Measurements from ENCODE around the gene CYP2D6.
A peak's percentile ranks its signal among the peaks of the same experiment; 100 is the strongest.
"Not testable (repeated sequence)": the region's sequence is repeated elsewhere in the genome, so short reads cannot be mapped to it uniquely, and the experiment has no call there.

Gene CYP2D6

GRCh38 chr22:42132457-42132856 lies 1.8 kb upstream of the CYP2D6 start:
- no peak for DNase-seq

- DNase-seq: no peak
These were observed 952 bp upstream of the CYP2D6 start for GRCh38 chr22:42131562-42131961.

GRCh38 chr22:42130182-42130581 lies 428 bp downstream of the CYP2D6 start:
- not testable (repeated sequence) for DNase-seq

- peak; percentile 37 to 44 for DNase-seq
These were observed 1.6 kb downstream of the CYP2D6 start for GRCh38 chr22:42128776-42129694.

- not testable (repeated sequence) for DNase-seq
These were observed 2.6 kb downstream of the CYP2D6 start for GRCh38 chr22:42128007-42128406.

GRCh38 chr22:42127606-42128005 lies 3.0 kb downstream of the CYP2D6 start:
- no peak for DNase-seq

- DNase-seq: not testable (repeated sequence)
These were observed 7.1 kb downstream of the CYP2D6 start for GRCh38 chr22:42123529-42123928.

GRCh38 chr22:42120231-42121021 lies 10.2 kb downstream of the CYP2D6 start:
- DNase-seq: not testable (repeated sequence)

GRCh38 chr22:42116848-42117424 lies 13.7 kb downstream of the CYP2D6 start:
- no peak for DNase-seq

- not testable (repeated sequence) for DNase-seq
These were observed 15.2 kb downstream of the CYP2D6 start for GRCh38 chr22:42115420-42115830.

- DNase-seq: no peak
These were observed 15.9 kb downstream of the CYP2D6 start for GRCh38 chr22:42114721-42115120.

- DNase-seq: not testable (repeated sequence)
These were observed 17.8 kb downstream of the CYP2D6 start for GRCh38 chr22:42112793-42113192.

- DNase-seq: no peak
These were observed 18.8 kb downstream of the CYP2D6 start for GRCh38 chr22:42111798-42112197.

- no peak for DNase-seq
These were observed 21.8 kb downstream of the CYP2D6 start for GRCh38 chr22:42108848-42109247.

- not testable (repeated sequence) for DNase-seq
These were observed 26.2 kb downstream of the CYP2D6 start for GRCh38 chr22:42104332-42104860.

- no peak for DNase-seq
These were observed 29.4 kb downstream of the CYP2D6 start for GRCh38 chr22:42101199-42101598.

- no peak for DNase-seq
These were observed 39.2 kb downstream of the CYP2D6 start for GRCh38 chr22:42091455-42091782.

GRCh38 chr22:42090596-42091454 lies 39.8 kb downstream of the CYP2D6 start, which contains the start of gene NDUFA6:
TSS of gene NDUFA6 (minus strand) at chr22:42090772. CDS start at chr22:42090744, 28 bp downstream.
- peak; percentile 99 for DNase-seq

- no peak for DNase-seq
These were observed 44.6 kb downstream of the CYP2D6 start for GRCh38 chr22:42086051-42086450.

- no peak for DNase-seq
These were observed 45.7 kb downstream of the CYP2D6 start for GRCh38 chr22:42084874-42085273.

GRCh38 chr22:42083119-42083518 lies 47.5 kb downstream of the CYP2D6 start:
- no peak for DNase-seq

- no peak for DNase-seq
These were observed 50.3 kb downstream of the CYP2D6 start for GRCh38 chr22:42080287-42080686.
